ENCODE results near the gene HEXIM1.

DNA sequence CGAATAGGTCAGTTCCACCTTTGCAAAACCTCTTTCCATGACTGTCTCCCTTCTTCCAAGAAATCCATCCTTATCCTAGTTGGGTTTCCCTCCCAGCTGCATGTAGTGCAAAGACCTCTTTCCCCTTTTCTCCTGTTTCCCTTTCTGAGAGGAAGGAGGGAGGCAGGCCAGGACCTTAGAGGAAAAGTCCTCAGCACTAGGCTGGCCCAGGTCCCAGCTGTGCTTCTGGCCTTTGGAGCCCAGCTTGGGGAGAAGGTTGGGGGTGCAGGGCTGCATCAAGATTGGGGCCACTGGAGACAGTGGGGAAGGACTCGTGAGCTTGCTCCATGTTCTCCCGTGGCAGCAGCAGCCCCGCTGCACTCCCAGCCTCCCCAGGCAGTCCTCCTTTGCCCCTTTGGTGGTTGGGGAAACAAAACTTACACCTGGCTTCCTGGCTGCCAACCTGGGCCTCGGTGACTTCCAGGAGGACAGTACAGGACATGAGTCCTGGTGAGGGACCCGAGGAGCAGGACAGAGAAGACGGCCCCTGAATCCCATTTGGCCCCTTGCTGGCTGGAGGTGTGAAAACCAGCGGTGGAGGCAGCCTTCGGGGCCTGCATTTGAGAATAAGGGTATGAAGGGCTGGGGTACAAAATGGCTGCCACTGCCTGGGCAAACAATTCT lies 13.9 kb downstream of the HEXIM1 start:
- TF ChIP-seq, protein P1, sequence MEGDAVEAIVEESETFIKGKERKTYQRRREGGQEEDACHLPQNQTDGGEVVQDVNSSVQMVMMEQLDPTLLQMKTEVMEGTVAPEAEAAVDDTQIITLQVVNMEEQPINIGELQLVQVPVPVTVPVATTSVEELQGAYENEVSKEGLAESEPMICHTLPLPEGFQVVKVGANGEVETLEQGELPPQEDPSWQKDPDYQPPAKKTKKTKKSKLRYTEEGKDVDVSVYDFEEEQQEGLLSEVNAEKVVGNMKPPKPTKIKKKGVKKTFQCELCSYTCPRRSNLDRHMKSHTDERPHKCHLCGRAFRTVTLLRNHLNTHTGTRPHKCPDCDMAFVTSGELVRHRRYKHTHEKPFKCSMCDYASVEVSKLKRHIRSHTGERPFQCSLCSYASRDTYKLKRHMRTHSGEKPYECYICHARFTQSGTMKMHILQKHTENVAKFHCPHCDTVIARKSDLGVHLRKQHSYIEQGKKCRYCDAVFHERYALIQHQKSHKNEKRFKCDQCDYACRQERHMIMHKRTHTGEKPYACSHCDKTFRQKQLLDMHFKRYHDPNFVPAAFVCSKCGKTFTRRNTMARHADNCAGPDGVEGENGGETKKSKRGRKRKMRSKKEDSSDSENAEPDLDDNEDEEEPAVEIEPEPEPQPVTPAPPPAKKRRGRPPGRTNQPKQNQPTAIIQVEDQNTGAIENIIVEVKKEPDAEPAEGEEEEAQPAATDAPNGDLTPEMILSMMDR (IDR thresholded peaks at IDR 0.05), result no peak
- no peak for TF ChIP-seq POLR2A (IDR thresholded peaks at IDR 0.05)

Data from lower leg skin (tissue), 3 donors.